IMR-90 (cell line): Measurements from ENCODE around the gene C12orf57. TPM values are rescaled to one million over a fixed set of nuclear protein-coding genes. Genes with fewer than 3 reads are reported as not detected.

Source experiments
- ATAC-seq: fragments of 200-7000 bp; cut with Tn5 transposase; 2 replicates; pipeline ENCODE4 v1.9.1; 2020; ENCODE audit warnings: low read depth, mild to moderate bottlenecking, moderate library complexity
- BruUV-seq: library from RNA; stranded (reverse); fragments of 400-500 nt; replicated peaks from 2 replicates; lab custom pipeline; 2021; lab: Mats Ljungman, UMichigan
- CTCF ChIA-PET: fragments of 300-600 bp; formaldehyde crosslinking; extraction: SDS; loops from one replicate; lab custom pipeline; 2021; ENCODE audit warnings: antibody characterized with exemption; lab: Yijun Ruan, JAX
- POLR2A ChIA-PET: fragments of 300-600 bp; sonication (Branson Sonifier 250); formaldehyde crosslinking; loops from one replicate; lab custom pipeline; 2022; ENCODE audit warnings: antibody characterized with exemption; ENCODE audit not compliant: unreplicated experiment; lab: Charles Lee
- DNase-seq: peaks from one replicate; pipeline ENCODE4 v3.0.0; 2013
- H2AFZ ChIP-seq: replicated peaks from 2 replicates; pipeline ENCODE3; 2013; ENCODE audit warnings: low read length, mild to moderate bottlenecking; ENCODE audit not compliant: poor library complexity
- H2AK5ac ChIP-seq: 2 replicates; pipeline ENCODE4 v1.6.1; 2013; ENCODE audit warnings: low read depth, low read length, inconsistent platforms
- H2AK9ac ChIP-seq: replicated peaks from 2 replicates; pipeline ENCODE3; 2013; ENCODE audit warnings: mild to moderate bottlenecking, low read depth, low read length, moderate library complexity; ENCODE audit not compliant: poor library complexity
- H2BK120ac ChIP-seq: 2 replicates; pipeline ENCODE4 v1.6.1; 2013; ENCODE audit warnings: low read depth, low read length, inconsistent platforms
- H2BK15ac ChIP-seq: 3 replicates; pipeline ENCODE4 v1.6.1; 2013; ENCODE audit warnings: low read depth, low read length, inconsistent platforms
- H2BK20ac ChIP-seq: 2 replicates; pipeline ENCODE4 v1.6.1; 2013; ENCODE audit warnings: low read depth, mild to moderate bottlenecking, inconsistent platforms, low read length, moderate library complexity
- H2BK5ac ChIP-seq: 2 replicates; pipeline ENCODE4 v1.6.1; 2013; ENCODE audit warnings: mild to moderate bottlenecking, low read depth, low read length, inconsistent platforms; ENCODE audit not compliant: poor library complexity, severe bottlenecking
- H3K14ac ChIP-seq: replicated peaks from 2 replicates; pipeline ENCODE4 v1.6.1; 2013; ENCODE audit warnings: low read depth, low read length, inconsistent platforms
- H3K18ac ChIP-seq: 2 replicates; pipeline ENCODE4 v1.6.1; 2013; ENCODE audit warnings: low read depth, low read length, control low read depth
- H3K23ac ChIP-seq: 2 replicates; pipeline ENCODE4 v1.6.1; 2013; ENCODE audit warnings: low read depth, low read length, inconsistent platforms
- H3K27ac ChIP-seq: 2 replicates; pipeline ENCODE4 v1.5.1; 2013; ENCODE audit warnings: mild to moderate bottlenecking, control low read depth, low read length; ENCODE audit not compliant: insufficient read depth
- H3K27me3 ChIP-seq: 2 replicates; pipeline ENCODE4 v1.6.1; 2013; ENCODE audit warnings: low read length; ENCODE audit not compliant: control insufficient read depth, insufficient read depth
- H3K36me3 ChIP-seq: 2 replicates; pipeline ENCODE4 v1.6.1; 2013; ENCODE audit warnings: low read length, mixed read lengths; ENCODE audit not compliant: control insufficient read depth, insufficient read depth
- H3K4ac ChIP-seq: 2 replicates; pipeline ENCODE4 v1.6.1; 2013; ENCODE audit warnings: low read depth, low read length, inconsistent platforms
- H3K4me1 ChIP-seq: 2 replicates; pipeline ENCODE4 v1.6.1; 2013; ENCODE audit warnings: low read length, mixed read lengths; ENCODE audit not compliant: control insufficient read depth, insufficient read depth
- H3K4me2 ChIP-seq: 2 replicates; pipeline ENCODE4 v1.6.1; 2013; ENCODE audit warnings: low read depth, mild to moderate bottlenecking, control low read depth, low read length, moderate library complexity
- H3K4me3 ChIP-seq: 2 replicates; pipeline ENCODE4 v1.5.1; 2013; ENCODE audit warnings: low read depth, mild to moderate bottlenecking, control low read depth, low read length, moderate library complexity; ENCODE audit not compliant: insufficient read depth
- H3K56ac ChIP-seq: 2 replicates; pipeline ENCODE4 v1.6.1; 2013; ENCODE audit warnings: low read length, inconsistent platforms; ENCODE audit not compliant: insufficient read depth; ENCODE audit errors: extremely low read depth
- H3K79me1 ChIP-seq, 2 experiments: 2 replicates each; pipeline ENCODE4 v1.6.1; 2013; ENCODE audit warnings: low read length in 2 of 2, inconsistent platforms in 1 of 2, low read depth in 1 of 2
- H3K9ac ChIP-seq: 2 replicates; pipeline ENCODE4 v1.6.1; 2013; ENCODE audit warnings: low read depth, low read length, control low read depth
- H3K9me1 ChIP-seq: 2 replicates; pipeline ENCODE4 v1.6.1; 2013; ENCODE audit warnings: low read length, inconsistent platforms; ENCODE audit not compliant: insufficient read depth
- H3K9me3 ChIP-seq: 2 replicates; pipeline ENCODE4 v1.6.1; 2013; ENCODE audit warnings: low read length; ENCODE audit not compliant: control insufficient read depth, insufficient read depth
- H4K20me1 ChIP-seq: 2 replicates; pipeline ENCODE4 v1.6.1; 2013; ENCODE audit warnings: low read length, inconsistent platforms; ENCODE audit not compliant: insufficient read depth
- H4K5ac ChIP-seq: 2 replicates; pipeline ENCODE4 v1.6.1; 2013; ENCODE audit warnings: mild to moderate bottlenecking, low read depth, low read length, control low read depth
- H4K8ac ChIP-seq, 2 experiments: 2 replicates each; pipeline ENCODE4 v1.6.1; 2013; ENCODE audit warnings: low read depth in 2 of 2, low read length in 2 of 2, control low read depth in 1 of 2, inconsistent platforms in 1 of 2
- H4K91ac ChIP-seq: 2 replicates; pipeline ENCODE4 v1.6.1; 2013; ENCODE audit warnings: low read depth, low read length, inconsistent platforms; ENCODE audit not compliant: insufficient read depth
- ELK1 ChIP-seq: fragments of 150-350 bp; IDR thresholded peaks from 2 replicates; pipeline ENCODE4 v1.6.1; 2016; ENCODE audit warnings: low read depth, mild to moderate bottlenecking, low read length, moderate library complexity, borderline replicate concordance
- RFX5 ChIP-seq: IDR thresholded peaks from 2 replicates; pipeline ENCODE4 v1.8.0; 2012; ENCODE audit warnings: low read depth, mild to moderate bottlenecking, low read length, moderate library complexity
- WGBS, 2 experiments: methylation state at CpG; one replicate each; pipeline versions ENCODE4 v1.1.5 to v1.1.7; 2013; ENCODE audit warnings: missing lambda C conversion rate in 2 of 2; ENCODE audit not compliant: insufficient read length in 1 of 2; ENCODE audit errors: extremely low coverage in 2 of 2; 5-methylcytosine and 5-hydroxymethylcytosine counted together
- dilution Hi-C: fragments of 300-500 bp; cut with HindIII; formaldehyde crosslinking; loops from one replicate; pipeline ENCODE4 v1.14.3; 2018; ENCODE audit warnings: low sequenced_read_pairs; ENCODE audit not compliant: unreplicated experiment
- in situ Hi-C: fragments of 300-500 bp; cut with MboI; formaldehyde crosslinking; loops from 3 replicates; pipeline ENCODE4 v1.14.3; 2019; ENCODE audit warnings: low sequenced_read_pairs, inconsistent platforms, mixed read lengths
- intact Hi-C: fragments of 100-400 bp; cut with micrococcal nuclease; formaldehyde crosslinking; loops from 2 replicates; pipeline ENCODE4 v1.10.0; 2022
- polyA plus RNA-seq, 3 experiments: library from polyadenylated mRNA; depleted of rRNA; stranded (reverse); fragments of >200 nt; gene quantifications; 2 replicates each; pipeline ENCODE4 v1.2.3, GENCODE V29; 2012; ENCODE audit warnings: low replicate concordance in 1 of 3
- total RNA-seq: library from RNA; depleted of rRNA; stranded (reverse); fragments of >200 nt; gene quantifications from 2 replicates; pipeline ENCODE4 v1.2.3, GENCODE V29; 2012

C12orf57 gene
- total and polyA plus RNA-seq, 2 of the 4 experiments (the other 2 are of a cell fraction): 238 to 530 TPM

- Histone ChIP-seq H3K4ac (peak overlapping the region; percentile 66), H3K56ac (peak overlapping the region; percentile 60), H3K4me2 (peak overlapping the region; percentile 95), H3K9ac (peak overlapping the region; percentile 65), H2BK20ac (peak overlapping the region; percentile 28; the same call in 1 of the 2 replicates), H3K27me3 (no peaks in the 10 kb centered on the region), H3K79me1 (peaks cover 17 to 39% of the 10 kb centered on the region in 2 experiments), H3K36me3 (peaks cover 36% of the 10 kb centered on the region), H2AK9ac (peak overlapping the region; percentile 5), H3K23ac (peak overlapping the region; percentile 39), H3K14ac (peak overlapping the region; percentile 39), H3K4me3 (no peak overlapping the region; the same call in 1 of the 2 replicates), H2BK120ac (peak overlapping the region; percentile 49; the same call in 1 of the 2 replicates), H4K8ac (peak overlapping the region; percentile 0 to 85; a peak in 2 of 4 replicates), H3K9me3 (no peaks in the 10 kb centered on the region), H2BK15ac (no peak overlapping the region), H3K27ac (peak overlapping the region; percentile 71), H4K5ac (peak overlapping the region; percentile 65), H2AK5ac (no peak overlapping the region), H2BK5ac (peak overlapping the region; percentile 91), H4K91ac (no peak overlapping the region), H3K4me1 (peaks cover 5% of the 10 kb centered on the region; the same call in 1 of the 2 replicates), H4K20me1 (no peaks in the 10 kb centered on the region; the same call in 1 of the 2 replicates), H3K9me1 (0 out of 2 replicates have a peak, but pooled peaks cover 2% of the 10 kb centered on the region), H2AFZ (peak overlapping the region; percentile 44), H3K18ac (no peak overlapping the region)
- 0 out of 2 replicates have a peak, but pooled peaks have one; percentile 53 for TF ChIP-seq RFX5
- no peak for TF ChIP-seq ELK1
- no CpG with 5 or more reads among the region's 13 CpGs for WGBS, 2 experiments
- ChIA-PET POLR2A (interaction anchor here (0.6 to 2.7 kb wide), 4 partner anchors 14 to 109 kb away, joined by 3 to 11 read pairs (median 3); no protein-coding TSS in a partner anchor), CTCF (interaction anchor here (1.2 to 1.4 kb wide), 2 partner anchors 18 to 101 kb away, joined by 3 to 4 read pairs; no protein-coding TSS in a partner anchor)
- dilution Hi-C loops: no loop called here
- BruUV-seq: no TSS peak
- ATAC-seq: peak; percentile 61
- in situ Hi-C loops: loop anchor here (10.0 kb wide), 1 partner anchor 171 kb away; no protein-coding TSS in a partner anchor
- DNase-seq: peak; percentile 94
- intact Hi-C loops: loop anchor here (2.0 kb wide), 1 partner anchor 75 kb away; no protein-coding TSS in a partner anchor
Observed at GRCh38 chr12:6943389-6943721, 467 bp upstream of the C12orf57 start.
